ENCODE results near the gene ZNF365. TPM values are rescaled to one million over a fixed set of nuclear protein-coding genes. Genes with fewer than 3 reads are reported as not detected.

The ZNF365 gene
- total and polyA plus RNA-seq, 9 of the 15 experiments (the other 6 are each of a cell fraction or from before 2014, with no cell fraction given): 0.03 to 0.04 TPM; not detected in 7

DNA sequence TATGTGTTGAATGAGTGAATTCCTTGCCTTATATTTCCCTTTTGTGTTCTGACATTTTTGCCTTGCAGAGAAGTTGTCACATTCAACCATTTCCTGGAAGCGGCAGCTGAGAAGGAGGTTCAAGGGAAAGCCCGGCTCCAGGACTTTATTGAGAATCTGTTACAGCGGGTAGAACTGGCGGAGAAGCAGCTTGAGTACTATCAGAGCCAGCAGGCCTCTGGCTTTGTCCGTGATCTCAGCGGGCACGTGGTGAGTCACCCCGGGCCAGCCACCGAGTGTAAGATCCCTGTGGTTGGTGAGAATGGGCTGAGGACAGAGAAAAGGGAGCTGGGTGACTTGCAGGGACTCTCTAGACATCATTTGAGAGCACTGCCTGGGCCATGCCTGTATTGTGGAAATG, 14.2 kb downstream of the ZNF365 start (continued):
- TF ChIP-seq, protein P1, sequence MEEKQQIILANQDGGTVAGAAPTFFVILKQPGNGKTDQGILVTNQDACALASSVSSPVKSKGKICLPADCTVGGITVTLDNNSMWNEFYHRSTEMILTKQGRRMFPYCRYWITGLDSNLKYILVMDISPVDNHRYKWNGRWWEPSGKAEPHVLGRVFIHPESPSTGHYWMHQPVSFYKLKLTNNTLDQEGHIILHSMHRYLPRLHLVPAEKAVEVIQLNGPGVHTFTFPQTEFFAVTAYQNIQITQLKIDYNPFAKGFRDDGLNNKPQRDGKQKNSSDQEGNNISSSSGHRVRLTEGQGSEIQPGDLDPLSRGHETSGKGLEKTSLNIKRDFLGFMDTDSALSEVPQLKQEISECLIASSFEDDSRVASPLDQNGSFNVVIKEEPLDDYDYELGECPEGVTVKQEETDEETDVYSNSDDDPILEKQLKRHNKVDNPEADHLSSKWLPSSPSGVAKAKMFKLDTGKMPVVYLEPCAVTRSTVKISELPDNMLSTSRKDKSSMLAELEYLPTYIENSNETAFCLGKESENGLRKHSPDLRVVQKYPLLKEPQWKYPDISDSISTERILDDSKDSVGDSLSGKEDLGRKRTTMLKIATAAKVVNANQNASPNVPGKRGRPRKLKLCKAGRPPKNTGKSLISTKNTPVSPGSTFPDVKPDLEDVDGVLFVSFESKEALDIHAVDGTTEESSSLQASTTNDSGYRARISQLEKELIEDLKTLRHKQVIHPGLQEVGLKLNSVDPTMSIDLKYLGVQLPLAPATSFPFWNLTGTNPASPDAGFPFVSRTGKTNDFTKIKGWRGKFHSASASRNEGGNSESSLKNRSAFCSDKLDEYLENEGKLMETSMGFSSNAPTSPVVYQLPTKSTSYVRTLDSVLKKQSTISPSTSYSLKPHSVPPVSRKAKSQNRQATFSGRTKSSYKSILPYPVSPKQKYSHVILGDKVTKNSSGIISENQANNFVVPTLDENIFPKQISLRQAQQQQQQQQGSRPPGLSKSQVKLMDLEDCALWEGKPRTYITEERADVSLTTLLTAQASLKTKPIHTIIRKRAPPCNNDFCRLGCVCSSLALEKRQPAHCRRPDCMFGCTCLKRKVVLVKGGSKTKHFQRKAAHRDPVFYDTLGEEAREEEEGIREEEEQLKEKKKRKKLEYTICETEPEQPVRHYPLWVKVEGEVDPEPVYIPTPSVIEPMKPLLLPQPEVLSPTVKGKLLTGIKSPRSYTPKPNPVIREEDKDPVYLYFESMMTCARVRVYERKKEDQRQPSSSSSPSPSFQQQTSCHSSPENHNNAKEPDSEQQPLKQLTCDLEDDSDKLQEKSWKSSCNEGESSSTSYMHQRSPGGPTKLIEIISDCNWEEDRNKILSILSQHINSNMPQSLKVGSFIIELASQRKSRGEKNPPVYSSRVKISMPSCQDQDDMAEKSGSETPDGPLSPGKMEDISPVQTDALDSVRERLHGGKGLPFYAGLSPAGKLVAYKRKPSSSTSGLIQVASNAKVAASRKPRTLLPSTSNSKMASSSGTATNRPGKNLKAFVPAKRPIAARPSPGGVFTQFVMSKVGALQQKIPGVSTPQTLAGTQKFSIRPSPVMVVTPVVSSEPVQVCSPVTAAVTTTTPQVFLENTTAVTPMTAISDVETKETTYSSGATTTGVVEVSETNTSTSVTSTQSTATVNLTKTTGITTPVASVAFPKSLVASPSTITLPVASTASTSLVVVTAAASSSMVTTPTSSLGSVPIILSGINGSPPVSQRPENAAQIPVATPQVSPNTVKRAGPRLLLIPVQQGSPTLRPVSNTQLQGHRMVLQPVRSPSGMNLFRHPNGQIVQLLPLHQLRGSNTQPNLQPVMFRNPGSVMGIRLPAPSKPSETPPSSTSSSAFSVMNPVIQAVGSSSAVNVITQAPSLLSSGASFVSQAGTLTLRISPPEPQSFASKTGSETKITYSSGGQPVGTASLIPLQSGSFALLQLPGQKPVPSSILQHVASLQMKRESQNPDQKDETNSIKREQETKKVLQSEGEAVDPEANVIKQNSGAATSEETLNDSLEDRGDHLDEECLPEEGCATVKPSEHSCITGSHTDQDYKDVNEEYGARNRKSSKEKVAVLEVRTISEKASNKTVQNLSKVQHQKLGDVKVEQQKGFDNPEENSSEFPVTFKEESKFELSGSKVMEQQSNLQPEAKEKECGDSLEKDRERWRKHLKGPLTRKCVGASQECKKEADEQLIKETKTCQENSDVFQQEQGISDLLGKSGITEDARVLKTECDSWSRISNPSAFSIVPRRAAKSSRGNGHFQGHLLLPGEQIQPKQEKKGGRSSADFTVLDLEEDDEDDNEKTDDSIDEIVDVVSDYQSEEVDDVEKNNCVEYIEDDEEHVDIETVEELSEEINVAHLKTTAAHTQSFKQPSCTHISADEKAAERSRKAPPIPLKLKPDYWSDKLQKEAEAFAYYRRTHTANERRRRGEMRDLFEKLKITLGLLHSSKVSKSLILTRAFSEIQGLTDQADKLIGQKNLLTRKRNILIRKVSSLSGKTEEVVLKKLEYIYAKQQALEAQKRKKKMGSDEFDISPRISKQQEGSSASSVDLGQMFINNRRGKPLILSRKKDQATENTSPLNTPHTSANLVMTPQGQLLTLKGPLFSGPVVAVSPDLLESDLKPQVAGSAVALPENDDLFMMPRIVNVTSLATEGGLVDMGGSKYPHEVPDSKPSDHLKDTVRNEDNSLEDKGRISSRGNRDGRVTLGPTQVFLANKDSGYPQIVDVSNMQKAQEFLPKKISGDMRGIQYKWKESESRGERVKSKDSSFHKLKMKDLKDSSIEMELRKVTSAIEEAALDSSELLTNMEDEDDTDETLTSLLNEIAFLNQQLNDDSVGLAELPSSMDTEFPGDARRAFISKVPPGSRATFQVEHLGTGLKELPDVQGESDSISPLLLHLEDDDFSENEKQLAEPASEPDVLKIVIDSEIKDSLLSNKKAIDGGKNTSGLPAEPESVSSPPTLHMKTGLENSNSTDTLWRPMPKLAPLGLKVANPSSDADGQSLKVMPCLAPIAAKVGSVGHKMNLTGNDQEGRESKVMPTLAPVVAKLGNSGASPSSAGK (IDR thresholded peaks at IDR 0.05): peak; percentile 19; the same call in 1 of the 2 replicates
- TF ChIP-seq ELF2 (CRISPR knock-in tag; IDR thresholded peaks at IDR 0.05) (no peak), ESRRA (IDR thresholded peaks at IDR 0.05; ENCODE audit: borderline replicate concordance, low read depth) (no peak), SMARCC2 (IDR thresholded peaks at IDR 0.05; ENCODE audit: low read depth) (no peak), ETV1 (tag; conservative IDR thresholded peaks at IDR 0.05; ENCODE audit: low read depth) (no peak), ZNF586 (CRISPR knock-in tag; conservative IDR thresholded peaks at IDR 0.05) (no peak), FOSL1 (tag; conservative IDR thresholded peaks at IDR 0.05) (peak; percentile 78), HDAC2 (IDR thresholded peaks at IDR 0.05) (no peak), ZNF830 (CRISPR knock-in tag; IDR thresholded peaks at IDR 0.05) (no peak), POLR2AphosphoS5 (IDR thresholded peaks at IDR 0.05; ENCODE audit: control insufficient read depth, insufficient read depth, low read depth, low read length) (no peak), TEAD1 (CRISPR knock-in tag; IDR thresholded peaks at IDR 0.05) (no peak)
- TF ChIP-seq, protein P2, sequence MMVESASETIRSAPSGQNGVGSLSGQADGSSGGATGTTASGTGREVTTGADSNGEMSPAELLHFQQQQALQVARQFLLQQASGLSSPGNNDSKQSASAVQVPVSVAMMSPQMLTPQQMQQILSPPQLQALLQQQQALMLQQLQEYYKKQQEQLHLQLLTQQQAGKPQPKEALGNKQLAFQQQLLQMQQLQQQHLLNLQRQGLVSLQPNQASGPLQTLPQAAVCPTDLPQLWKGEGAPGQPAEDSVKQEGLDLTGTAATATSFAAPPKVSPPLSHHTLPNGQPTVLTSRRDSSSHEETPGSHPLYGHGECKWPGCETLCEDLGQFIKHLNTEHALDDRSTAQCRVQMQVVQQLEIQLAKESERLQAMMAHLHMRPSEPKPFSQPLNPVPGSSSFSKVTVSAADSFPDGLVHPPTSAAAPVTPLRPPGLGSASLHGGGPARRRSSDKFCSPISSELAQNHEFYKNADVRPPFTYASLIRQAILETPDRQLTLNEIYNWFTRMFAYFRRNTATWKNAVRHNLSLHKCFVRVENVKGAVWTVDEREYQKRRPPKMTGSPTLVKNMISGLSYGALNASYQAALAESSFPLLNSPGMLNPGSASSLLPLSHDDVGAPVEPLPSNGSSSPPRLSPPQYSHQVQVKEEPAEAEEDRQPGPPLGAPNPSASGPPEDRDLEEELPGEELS (CRISPR knock-in tag; IDR thresholded peaks at IDR 0.05; ENCODE audit: borderline replicate concordance): no peak
- TF ChIP-seq, protein P3, sequence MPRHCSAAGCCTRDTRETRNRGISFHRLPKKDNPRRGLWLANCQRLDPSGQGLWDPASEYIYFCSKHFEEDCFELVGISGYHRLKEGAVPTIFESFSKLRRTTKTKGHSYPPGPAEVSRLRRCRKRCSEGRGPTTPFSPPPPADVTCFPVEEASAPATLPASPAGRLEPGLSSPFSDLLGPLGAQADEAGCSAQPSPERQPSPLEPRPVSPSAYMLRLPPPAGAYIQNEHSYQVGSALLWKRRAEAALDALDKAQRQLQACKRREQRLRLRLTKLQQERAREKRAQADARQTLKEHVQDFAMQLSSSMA (CRISPR knock-in tag; IDR thresholded peaks at IDR 0.05): no peak
- TF ChIP-seq, protein P4, sequence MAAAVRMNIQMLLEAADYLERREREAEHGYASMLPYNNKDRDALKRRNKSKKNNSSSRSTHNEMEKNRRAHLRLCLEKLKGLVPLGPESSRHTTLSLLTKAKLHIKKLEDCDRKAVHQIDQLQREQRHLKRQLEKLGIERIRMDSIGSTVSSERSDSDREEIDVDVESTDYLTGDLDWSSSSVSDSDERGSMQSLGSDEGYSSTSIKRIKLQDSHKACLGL (CRISPR knock-in tag; IDR thresholded peaks at IDR 0.05; ENCODE audit: borderline replicate concordance, poor library complexity, severe bottlenecking): no peak
